GM18526 (cell line): ENCODE measurements around the gene CST9L.

Source experiments
- POLR2A ChIP-seq: IDR thresholded peaks from 3 replicates; pipeline ENCODE4 v1.6.1; 2011; ENCODE audit not compliant: insufficient read length; ENCODE audit errors: extremely low read depth

CST9L gene

GRCh38 chr20:23566199-23566932 lies 1.9 kb downstream of the CST9L start:
- TF ChIP-seq POLR2A, result no peak

GRCh38 chr20:23565503-23566045 lies 2.7 kb downstream of the CST9L start:
- no peak for TF ChIP-seq POLR2A

GRCh38 chr20:23564927-23565326 lies 3.4 kb downstream of the CST9L start:
- TF ChIP-seq POLR2A, result no peak

GRCh38 chr20:23562721-23563342 lies 5.5 kb downstream of the CST9L start:
- no peak for TF ChIP-seq POLR2A

- no peak for TF ChIP-seq POLR2A
Observed at GRCh38 chr20:23554401-23554800, 13.9 kb downstream of the CST9L start.

GRCh38 chr20:23551786-23552185 lies 16.5 kb downstream of the CST9L start:
- TF ChIP-seq POLR2A, result no peak

GRCh38 chr20:23551383-23551782 lies 16.9 kb downstream of the CST9L start:
- no peak for TF ChIP-seq POLR2A

- no peak for TF ChIP-seq POLR2A
Observed at GRCh38 chr20:23550227-23550626, 18.1 kb downstream of the CST9L start.

GRCh38 chr20:23548408-23548807 lies 19.9 kb downstream of the CST9L start:
- TF ChIP-seq POLR2A, result no peak

GRCh38 chr20:23547613-23548012 lies 20.7 kb downstream of the CST9L start:
- no peak for TF ChIP-seq POLR2A

GRCh38 chr20:23546435-23547144 lies 21.7 kb downstream of the CST9L start:
- no peak for TF ChIP-seq POLR2A

GRCh38 chr20:23544133-23544532 lies 24.2 kb downstream of the CST9L start:
- TF ChIP-seq POLR2A, result no peak

GRCh38 chr20:23542801-23543200 lies 25.5 kb downstream of the CST9L start:
- TF ChIP-seq POLR2A, result no peak

GRCh38 chr20:23541776-23542175 lies 26.5 kb downstream of the CST9L start:
- TF ChIP-seq POLR2A, result no peak

GRCh38 chr20:23541330-23541729 lies 27.0 kb downstream of the CST9L start:
- no peak for TF ChIP-seq POLR2A

GRCh38 chr20:23540624-23541023 lies 27.7 kb downstream of the CST9L start:
- TF ChIP-seq POLR2A, result no peak
